Left hindlimb (tissue), 1 donor: Measurements from ENCODE around the gene HYAL3.
A peak's percentile ranks its signal among the peaks of the same experiment; 100 is the strongest.

Source experiments
- DNase-seq: peaks from one replicate; pipeline ENCODE4 v3.0.0-alpha.2; 2018

Gene HYAL3, protein sequence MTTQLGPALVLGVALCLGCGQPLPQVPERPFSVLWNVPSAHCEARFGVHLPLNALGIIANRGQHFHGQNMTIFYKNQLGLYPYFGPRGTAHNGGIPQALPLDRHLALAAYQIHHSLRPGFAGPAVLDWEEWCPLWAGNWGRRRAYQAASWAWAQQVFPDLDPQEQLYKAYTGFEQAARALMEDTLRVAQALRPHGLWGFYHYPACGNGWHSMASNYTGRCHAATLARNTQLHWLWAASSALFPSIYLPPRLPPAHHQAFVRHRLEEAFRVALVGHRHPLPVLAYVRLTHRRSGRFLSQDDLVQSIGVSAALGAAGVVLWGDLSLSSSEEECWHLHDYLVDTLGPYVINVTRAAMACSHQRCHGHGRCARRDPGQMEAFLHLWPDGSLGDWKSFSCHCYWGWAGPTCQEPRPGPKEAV

DNA sequence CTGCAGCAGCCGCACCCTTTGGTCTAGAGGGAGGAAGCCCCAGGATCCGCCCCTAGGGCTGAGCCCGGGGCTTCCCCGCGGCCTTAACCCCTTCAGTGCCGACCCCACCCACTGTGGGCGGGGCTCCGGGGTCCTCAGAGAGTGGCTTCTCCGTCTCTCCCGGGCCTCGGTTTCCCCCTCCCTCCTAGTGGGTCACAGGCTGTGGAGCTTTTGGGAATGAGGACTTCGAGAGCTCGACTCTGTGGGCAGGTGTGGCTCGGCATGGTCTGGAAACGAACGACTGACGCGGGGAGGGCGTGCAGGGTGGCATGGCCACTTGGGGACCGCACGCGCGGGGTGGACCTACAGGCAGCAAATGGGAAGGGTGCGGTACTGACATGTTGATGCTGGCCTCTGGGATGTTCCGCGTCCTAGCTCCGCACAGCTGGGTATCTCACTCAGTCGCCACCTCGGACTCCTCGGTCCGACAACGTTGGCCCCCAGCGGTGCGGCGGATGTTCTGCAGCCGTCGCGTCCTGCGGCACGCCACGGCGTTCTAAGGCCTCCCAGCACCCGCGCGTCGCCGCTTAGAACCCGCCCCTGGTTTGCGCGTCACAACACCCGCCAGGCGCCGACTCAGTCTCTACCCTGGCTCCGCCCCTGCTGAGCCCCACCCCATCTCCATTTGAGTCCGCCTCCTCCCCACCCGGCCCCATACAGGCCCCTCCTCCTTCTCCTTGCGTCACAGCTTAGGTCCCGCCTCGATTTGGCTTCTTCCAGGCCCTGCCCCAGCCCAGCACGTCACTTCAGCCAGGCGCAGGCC, at the start of gene HYAL3, which contains the start of gene NAA80:
Gene HYAL3, minus strand, starts transcription at position 570 of the 802 bp plus-strand sequence. CDS start 3,803 bp downstream, outside the sequence.
Gene NAA80, minus strand, starts transcription at position 570 of the 802 bp plus-strand sequence. CDS start 1,942 bp downstream, outside the sequence.
- DNase-seq = peak; percentile 100

- peak; percentile 75 for DNase-seq
Observed at GRCh38 chr3:50347187-50347813, 48.1 kb upstream of the HYAL3 start.

- DNase-seq = peak; percentile 76
Observed at GRCh38 chr3:50345586-50346234, 46.5 kb upstream of the HYAL3 start, which contains the start of gene ZMYND10. TSS of gene ZMYND10 (minus strand) at chr3:50345732. CDS start at chr3:50345579, 153 bp downstream.

DNA sequence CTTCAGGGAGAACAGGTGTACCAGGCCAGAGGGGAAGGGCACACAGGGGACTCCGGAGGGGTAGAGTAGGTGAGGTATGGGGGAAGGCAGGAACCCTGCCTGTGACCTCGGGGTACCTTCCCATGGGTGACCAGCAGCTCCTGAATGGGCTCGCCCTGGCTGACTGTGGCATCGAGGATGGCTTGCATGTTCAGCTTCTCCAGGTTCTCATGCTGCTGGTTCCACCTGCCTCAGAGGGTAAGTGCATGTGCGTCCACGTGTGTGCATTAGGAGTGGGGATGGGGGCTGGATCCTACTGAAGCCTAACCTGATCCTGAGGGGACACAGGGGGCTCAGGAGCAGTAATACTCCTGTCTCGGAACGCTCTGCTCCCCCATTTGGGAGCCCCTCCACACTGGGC, 45.8 kb upstream of the HYAL3 start:
- no peak for DNase-seq

DNA sequence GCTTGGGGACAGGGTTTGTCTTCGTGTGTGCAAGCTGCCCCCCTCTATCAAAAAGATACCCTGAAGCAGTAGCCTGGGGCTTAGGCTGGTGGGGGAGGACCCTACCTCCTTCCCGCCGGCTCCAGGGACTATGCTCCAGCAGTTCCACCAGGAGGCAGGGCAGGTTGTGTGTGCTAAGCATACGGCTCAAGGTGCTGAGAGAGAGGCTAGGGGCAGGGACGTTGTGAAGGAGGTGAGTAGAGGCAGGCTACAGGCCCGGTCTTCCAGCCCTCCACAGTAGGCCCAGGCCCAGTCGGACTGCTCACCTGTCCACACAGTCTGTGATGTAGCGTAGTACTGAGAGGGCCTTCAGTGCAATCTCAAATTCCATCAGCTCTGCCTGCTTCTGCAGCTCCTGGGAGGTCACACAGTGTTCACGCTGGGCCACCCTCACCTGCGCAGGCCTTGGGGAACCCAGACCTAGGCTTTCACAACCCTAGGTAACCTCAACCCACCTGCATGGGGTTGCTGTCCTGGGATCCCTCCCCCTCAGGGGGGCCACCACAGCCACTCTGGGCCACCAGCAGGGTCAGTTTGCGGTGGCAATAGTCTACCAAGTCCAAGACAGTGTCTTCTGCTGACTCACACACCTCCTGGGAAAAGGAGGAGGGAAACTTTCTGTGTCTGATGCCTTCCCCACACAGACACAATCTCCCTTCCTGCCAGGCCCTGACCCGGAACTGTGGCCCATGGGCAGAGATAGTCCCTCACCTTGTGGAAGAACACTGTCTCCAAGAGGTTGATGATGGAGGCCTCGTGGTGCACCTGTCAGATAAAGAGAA, 43.8 kb upstream of the HYAL3 start:
- DNase-seq = no peak

DNA sequence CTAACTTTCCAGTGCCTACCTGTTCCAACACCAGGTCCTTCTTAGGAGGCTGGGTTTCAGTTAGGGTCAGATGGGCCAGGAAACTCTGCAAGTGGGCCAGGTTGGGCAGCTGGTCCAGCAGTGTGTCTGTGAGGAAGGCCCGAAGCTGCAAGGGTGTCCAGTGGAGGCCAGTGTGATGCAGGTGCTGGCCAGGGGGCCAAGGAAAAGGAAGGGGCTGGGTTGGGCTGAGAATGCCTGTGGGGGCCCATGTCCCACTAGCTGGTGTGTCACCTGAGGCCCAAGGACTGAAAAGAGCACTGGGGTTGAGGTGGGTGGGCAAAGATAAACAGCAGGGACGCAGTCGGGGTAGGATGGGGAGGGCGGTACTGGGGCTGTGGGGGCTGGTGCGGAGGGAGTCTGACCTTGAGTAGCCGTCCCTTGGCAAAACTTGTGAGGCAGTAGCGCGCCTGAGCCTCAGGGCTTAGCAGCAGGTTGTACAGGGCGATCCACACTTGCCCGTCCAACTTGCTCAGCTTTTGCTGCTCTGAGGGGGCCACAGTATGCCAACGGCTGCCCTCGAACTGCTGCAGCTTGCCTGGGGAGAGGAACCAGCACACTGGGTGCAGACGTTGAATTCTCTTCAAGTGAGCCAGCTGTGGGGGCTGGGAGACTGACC, 42.9 kb upstream of the HYAL3 start:
- DNase-seq = no peak

DNA sequence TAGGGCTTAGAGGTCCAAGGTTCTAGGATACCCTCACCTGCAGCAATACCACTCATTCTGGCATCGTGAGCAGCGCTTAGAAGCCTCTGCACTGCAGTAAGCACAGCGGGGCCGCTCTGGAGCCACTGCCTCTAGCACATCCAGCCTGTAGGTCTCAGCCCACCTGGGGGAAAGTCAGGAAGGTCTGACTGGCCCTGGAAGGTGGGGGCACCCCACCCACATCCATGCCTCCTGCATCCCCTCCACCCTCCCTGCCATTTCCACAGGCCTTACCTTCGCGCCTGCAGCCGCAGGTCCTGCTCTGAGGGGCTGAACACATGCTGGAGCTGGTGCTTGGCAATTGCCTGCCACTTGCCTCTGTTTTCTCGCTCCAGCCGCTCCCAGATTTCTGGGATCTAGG, 42.3 kb upstream of the HYAL3 start:
- DNase-seq = no peak

- peak; percentile 87 for DNase-seq
Observed at GRCh38 chr3:50340448-50341329, 41.5 kb upstream of the HYAL3 start, which contains the start of gene RASSF1. TSS of gene RASSF1 (minus strand) at chr3:50340836. CDS start at chr3:50340805, 31 bp downstream.

DNA sequence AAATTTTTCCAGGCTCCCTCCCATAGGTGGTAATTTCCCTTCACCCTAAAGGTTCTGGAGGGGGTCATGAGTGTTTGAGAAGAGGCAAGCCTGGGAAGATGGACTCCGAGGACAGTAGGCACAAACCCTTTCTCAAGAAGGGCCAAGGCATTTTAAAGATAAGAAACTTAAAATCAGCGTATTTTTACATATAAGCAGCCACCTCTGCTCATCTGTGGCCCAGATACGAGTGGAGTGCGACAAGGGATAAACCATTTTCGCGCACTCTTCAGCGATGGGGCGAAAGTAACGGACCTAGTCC, 40.9 kb upstream of the HYAL3 start:
- DNase-seq = no peak

GRCh38 chr3:50339485-50340146, 40.4 kb upstream of the HYAL3 start:
- no peak for DNase-seq

DNA sequence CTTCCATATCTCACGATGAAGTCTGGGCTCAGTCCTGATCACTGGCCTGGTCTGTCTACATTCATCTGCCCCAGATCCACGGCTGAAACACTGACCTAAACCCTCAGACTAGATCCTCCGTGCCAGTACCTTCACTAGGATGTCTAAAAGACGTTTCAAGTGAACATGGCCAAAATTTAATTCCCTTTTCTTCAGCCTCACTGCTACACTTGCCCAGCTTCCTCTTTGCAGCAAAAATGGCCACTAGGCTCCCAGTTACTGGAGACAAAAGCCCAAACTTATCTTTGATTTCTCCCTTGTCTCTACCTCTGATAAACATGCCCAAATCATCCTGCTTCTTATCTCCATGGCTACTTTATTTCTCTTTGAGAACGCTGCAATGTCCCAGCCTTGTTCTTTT, 39.8 kb upstream of the HYAL3 start:
- no peak for DNase-seq

DNA sequence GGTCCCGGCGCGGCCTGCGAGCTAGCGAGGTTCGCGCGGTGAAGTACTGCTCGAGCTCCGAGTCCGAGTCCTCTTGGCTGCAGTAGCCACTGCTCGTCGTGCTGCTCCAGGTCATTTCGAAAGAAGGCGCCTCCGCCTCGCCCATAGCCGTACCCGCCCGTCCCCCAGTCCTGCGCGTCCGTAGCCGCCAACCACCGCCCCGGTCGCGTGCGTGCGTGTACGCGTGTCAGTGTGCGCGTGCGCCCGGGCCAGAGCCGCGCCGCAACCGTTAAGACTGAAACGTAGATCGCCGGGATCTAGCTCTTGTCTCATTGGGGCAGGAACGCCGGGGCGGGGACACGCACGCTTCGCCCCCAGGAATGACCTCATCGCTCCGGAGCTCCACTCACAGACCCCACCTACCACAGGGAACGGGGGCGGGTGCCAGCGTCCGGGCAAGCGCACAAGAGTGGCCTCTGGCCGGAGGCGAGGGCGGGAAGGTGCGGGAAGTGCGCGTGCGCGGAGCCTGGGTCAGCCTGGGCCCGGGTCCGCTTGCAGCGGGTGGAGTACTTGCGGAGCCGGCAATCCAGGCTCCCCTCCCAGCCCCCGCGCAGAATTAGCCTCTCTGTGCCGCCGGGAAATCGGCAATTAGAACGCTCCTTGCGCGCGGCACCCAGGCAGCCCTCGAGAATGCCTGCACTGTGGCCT, 38.1 kb upstream of the HYAL3 start:
- DNase-seq = peak; percentile 99

GRCh38 chr3:50336452-50337174, 37.4 kb upstream of the HYAL3 start:
- no peak for DNase-seq

GRCh38 chr3:50334339-50335075, 35.3 kb upstream of the HYAL3 start:
- DNase-seq = no peak

DNA sequence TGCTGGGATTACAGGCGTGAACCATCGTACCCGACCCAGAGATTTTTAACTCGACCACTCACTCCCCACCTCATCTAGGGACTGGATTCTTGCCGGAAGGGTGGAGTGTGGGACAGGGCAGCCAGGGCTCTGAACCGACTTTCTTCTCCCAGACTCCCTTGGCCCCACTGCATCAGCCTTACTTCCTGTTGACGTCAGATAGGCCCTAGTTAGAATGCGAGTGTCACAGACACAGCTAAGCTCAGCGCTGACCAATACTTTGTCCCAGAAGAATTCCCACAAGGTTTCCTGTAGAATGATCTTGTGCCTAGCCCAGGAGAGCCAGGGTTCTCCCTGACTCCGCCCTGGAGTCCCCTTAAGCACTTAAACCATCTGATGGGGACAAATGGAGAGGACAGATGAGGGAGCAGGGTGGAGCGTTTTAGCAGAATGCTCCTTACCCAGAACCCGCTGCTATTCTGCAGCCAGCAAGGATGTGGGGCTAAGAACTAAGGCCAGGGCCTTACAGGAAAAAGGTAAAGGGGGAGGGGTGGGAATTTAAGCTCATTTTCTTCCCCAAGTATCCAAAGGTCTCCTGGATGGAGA, 34.6 kb upstream of the HYAL3 start:
- no peak for DNase-seq

GRCh38 chr3:50331364-50331907, 32.2 kb upstream of the HYAL3 start:
- no peak for DNase-seq

DNA sequence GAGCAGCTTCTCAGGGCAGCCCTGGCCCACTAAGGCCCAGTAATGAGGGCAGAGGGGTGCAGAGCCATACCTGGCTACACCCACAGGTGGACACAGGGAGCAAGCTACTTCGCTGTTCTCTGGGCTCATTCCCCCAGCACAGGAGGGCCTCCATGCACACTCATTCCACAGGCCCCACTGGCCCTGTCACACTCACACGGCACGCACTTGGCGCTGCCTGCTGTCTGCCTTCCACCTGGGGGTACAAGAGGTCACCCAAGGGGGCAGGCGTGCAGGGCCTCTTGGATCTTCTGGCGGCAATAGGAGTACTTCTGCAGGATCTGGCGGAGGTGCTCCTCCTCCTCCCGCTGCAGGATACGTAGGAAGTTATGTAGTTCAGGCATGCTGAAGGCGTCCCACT, 31.1 kb upstream of the HYAL3 start:
- DNase-seq = no peak
